Stomach (tissue), 9 donors: ENCODE results near the gene GRIA1. TPM values are rescaled to one million over a fixed set of nuclear protein-coding genes. Genes with fewer than 3 reads are reported as not detected.

Source experiments
- DNase-seq, 2 donors: peaks; one replicate each; pipeline versions ENCODE4 v3.0.0 to v3.0.0-alpha.2; 2013 to 2019
- H3K27ac ChIP-seq, 5 donors: fragments of 200-600 bp in 4 of 5; sonication (generic) in 4 of 5; one replicate each; pipeline ENCODE4 v1.5.1; 2013 to 2019; ENCODE audit warnings: mild to moderate bottlenecking in 1 of 5, moderate library complexity in 1 of 5
- H3K27me3 ChIP-seq, 3 donors: fragments of 200-600 bp; sonication (generic); one replicate each; pipeline ENCODE4 v1.5.1; 2017 to 2019; ENCODE audit warnings: mixed run types in 1 of 3
- H3K36me3 ChIP-seq, 4 donors: fragments of 200-600 bp; sonication (generic); 1 replicate in 3 of 4; 2 replicates in 1 of 4; pipeline ENCODE4 v1.5.1; 2016 to 2019
- H3K4me1 ChIP-seq, 4 donors: fragments of 200-600 bp; sonication (generic); one replicate each; pipeline ENCODE4 v1.5.1; 2016 to 2019
- H3K4me3 ChIP-seq, 4 donors: fragments of 200-600 bp; sonication (generic) in 3 of 4; one replicate each; pipeline ENCODE4 v1.5.1; 2016 to 2019; ENCODE audit warnings: mild to moderate bottlenecking in 1 of 4
- H3K9me3 ChIP-seq, 4 donors: fragments of 200-600 bp; sonication (generic); one replicate each; pipeline ENCODE4 v1.5.1; 2016 to 2019
- EP300 ChIP-seq: sonication (generic); formaldehyde crosslinking; IDR thresholded peaks from one replicate; pipeline ENCODE4 v1.6.1; 2017; ENCODE audit warnings: antibody characterized with exemption
- POLR2A ChIP-seq, 4 donors: fragments of 450-650 bp; IDR thresholded peaks; one replicate each; pipeline ENCODE4 v1.6.1; 2016; ENCODE audit warnings: antibody characterized with exemption in 4 of 4, control low read depth in 2 of 4, mild to moderate bottlenecking in 1 of 4, moderate library complexity in 1 of 4
- POLR2AphosphoS5 ChIP-seq, 3 donors: sonication (generic); formaldehyde crosslinking; IDR thresholded peaks; one replicate each; pipeline ENCODE4 v1.6.1; 2016; ENCODE audit warnings: antibody characterized with exemption in 3 of 3
- WGBS, 5 donors: extraction: QIAGEN DNeasy Blood & Tissue Kit in 3 of 5; methylation state at CpG; one replicate each; pipeline versions ENCODE4 v1.1.5 to v1.1.7; 2013 to 2018; 5-methylcytosine and 5-hydroxymethylcytosine counted together
- intact Hi-C: fragments of 100-400 bp; cut with DNase I; formaldehyde crosslinking; loops from one replicate; pipeline ENCODE4 v1.15.1; 2023; ENCODE audit warnings: low total_unique reads
- polyA plus RNA-seq, 3 donors: library from polyadenylated mRNA; stranded (reverse); fragments of 200-250 nt; gene quantifications; one replicate each; pipeline ENCODE4 v1.2.3, GENCODE V29; 2013
- total RNA-seq, 5 donors: library from RNA; depleted of rRNA; stranded (reverse); fragments of >200 nt; gene quantifications; one replicate each; pipeline versions ENCODE4 v1.1.0 to v1.2.3, GENCODE V29; 2014 to 2016
- TF ChIP-seq, protein P1 (sequence below), 7 experiments: fragments of 450-650 bp in 4 of 7; fragments of 200-600 bp in 3 of 7; sonication (generic) in 3 of 7; IDR thresholded peaks; one replicate each; pipeline ENCODE4 v1.5.1; 2016 to 2019; ENCODE audit warnings: antibody characterized with exemption in 7 of 7, control low read depth in 2 of 7, mild to moderate bottlenecking in 1 of 7
- donor health status: healthy with polysubstance abuse.
- donor health status: Bipolar disorder and iron deficiency.
- donor health status: healthy.

Gene GRIA1
- total and polyA plus RNA-seq, 8 donors: 0.03 to 2.6 (median 0.29) TPM; not detected in 3

DNA sequence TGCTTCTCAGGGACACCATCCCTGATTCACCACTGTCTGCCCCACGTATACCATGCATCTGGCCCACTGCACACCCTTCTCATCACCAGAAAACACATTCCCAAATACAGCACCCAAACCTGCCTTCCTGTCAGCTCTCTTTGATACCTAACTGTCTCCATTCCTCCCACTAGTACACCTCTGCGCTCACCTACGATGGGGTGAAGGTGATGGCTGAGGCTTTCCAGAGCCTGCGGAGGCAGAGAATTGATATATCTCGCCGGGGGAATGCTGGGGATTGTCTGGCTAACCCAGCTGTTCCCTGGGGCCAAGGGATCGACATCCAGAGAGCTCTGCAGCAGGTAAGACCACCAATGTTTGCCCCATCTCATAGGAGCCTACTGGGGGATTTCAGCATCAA, 186.4 kb downstream of the GRIA1 start:
- H3K36me3 ChIP-seq: no peaks in the 10 kb centered on the region
- intact Hi-C loops: no loop called here
- H3K4me3 ChIP-seq: no peak overlapping the region
- no peak for DNase-seq
- no peak overlapping the region for H3K27ac ChIP-seq
- H3K9me3 ChIP-seq: no peaks in the 10 kb centered on the region
- H3K27me3 ChIP-seq: no peaks in the 10 kb centered on the region
- TF ChIP-seq POLR2A (IDR thresholded peaks at IDR 0.05) (no peak), EP300 (no peak), POLR2AphosphoS5 (IDR thresholded peaks at IDR 0.05) (no peak)
- TF ChIP-seq, protein P1, sequence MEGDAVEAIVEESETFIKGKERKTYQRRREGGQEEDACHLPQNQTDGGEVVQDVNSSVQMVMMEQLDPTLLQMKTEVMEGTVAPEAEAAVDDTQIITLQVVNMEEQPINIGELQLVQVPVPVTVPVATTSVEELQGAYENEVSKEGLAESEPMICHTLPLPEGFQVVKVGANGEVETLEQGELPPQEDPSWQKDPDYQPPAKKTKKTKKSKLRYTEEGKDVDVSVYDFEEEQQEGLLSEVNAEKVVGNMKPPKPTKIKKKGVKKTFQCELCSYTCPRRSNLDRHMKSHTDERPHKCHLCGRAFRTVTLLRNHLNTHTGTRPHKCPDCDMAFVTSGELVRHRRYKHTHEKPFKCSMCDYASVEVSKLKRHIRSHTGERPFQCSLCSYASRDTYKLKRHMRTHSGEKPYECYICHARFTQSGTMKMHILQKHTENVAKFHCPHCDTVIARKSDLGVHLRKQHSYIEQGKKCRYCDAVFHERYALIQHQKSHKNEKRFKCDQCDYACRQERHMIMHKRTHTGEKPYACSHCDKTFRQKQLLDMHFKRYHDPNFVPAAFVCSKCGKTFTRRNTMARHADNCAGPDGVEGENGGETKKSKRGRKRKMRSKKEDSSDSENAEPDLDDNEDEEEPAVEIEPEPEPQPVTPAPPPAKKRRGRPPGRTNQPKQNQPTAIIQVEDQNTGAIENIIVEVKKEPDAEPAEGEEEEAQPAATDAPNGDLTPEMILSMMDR (IDR thresholded peaks at IDR 0.05): no peak
- 67 to 79% (median 75%) methylated on average over 7 of the region's 7 CpGs for WGBS, 5 donors
- no peaks in the 10 kb centered on the region for H3K4me1 ChIP-seq

DNA sequence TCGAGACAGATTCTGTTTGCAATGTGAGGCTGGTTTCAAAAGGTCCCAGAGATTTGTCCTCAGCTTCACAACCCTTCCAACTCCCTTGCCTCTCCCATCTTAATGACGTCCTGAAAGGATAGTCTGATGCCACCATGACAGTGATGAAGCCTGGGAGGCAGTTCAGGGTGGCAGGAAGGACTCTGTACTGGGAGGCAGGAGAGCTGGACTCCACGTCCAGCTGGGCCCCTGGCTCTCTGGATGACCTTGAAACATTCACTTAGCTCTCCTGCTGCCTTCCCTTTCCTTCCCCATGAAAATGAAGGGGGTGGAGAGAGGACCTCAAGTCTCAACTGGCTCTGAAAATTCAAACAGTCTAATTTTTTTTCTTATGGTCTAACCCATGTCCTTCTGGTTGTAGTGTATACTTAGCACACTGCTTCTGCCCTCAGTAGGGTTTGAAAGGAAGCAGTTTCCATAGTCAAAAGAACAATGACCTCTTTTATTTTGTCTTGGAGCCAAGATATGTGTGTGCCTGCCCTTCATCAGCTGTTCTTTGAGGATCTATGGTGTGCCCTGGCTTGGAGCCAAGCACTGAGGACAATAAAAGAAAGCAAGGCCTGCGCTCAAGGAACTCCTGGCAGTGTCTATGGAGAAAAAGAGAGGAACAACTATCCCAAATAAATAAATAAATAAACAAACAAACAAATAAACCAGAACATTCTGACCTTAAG, 188.3 kb downstream of the GRIA1 start:
- H3K9me3 ChIP-seq: no peaks in the 10 kb centered on the region
- WGBS, 5 donors: 25 to 48% (median 34%) methylated on average over 4 of the region's 4 CpGs
- H3K36me3 ChIP-seq: no peaks in the 10 kb centered on the region
- intact Hi-C loops: no loop called here
- no peaks in the 10 kb centered on the region for H3K4me1 ChIP-seq
- H3K27ac ChIP-seq: no peak overlapping the region
- TF ChIP-seq, protein P1 (IDR thresholded peaks at IDR 0.05): no peak
- no peak for TF ChIP-seq POLR2AphosphoS5 (IDR thresholded peaks at IDR 0.05)
- no peak for TF ChIP-seq POLR2A (IDR thresholded peaks at IDR 0.05)
- TF ChIP-seq EP300: no peak
- DNase-seq: peak in 1 of 2 donors; percentile 16
- H3K27me3 ChIP-seq: no peaks in the 10 kb centered on the region
- H3K4me3 ChIP-seq: no peak overlapping the region

DNA sequence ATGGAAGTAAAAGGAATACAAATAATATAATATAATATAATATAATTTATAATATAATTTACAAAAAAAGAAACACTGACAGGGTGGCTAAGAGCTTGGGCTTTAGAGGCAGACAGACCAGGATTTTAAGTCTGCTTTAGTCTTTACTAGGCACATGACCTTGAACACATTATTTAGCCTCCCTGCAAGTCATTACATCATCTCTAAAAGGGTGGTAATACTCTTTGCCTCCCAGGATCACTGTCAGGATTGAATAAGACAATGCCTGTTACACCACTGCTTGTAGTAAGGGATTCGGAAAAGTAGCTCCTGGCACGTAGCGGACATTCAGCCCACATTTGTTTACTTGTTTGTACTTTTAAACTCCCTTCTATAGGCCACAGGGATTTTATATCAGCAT, 199.8 kb downstream of the GRIA1 start:
- intact Hi-C loops: no loop called here
- no peak overlapping the region for H3K4me3 ChIP-seq
- TF ChIP-seq POLR2AphosphoS5 (IDR thresholded peaks at IDR 0.05) (no peak), POLR2A (IDR thresholded peaks at IDR 0.05) (no peak), EP300 (no peak)
- TF ChIP-seq, protein P1 (IDR thresholded peaks at IDR 0.05): no peak
- no peaks in the 10 kb centered on the region for H3K36me3 ChIP-seq
- WGBS, 5 donors: 74 to 89% (median 84%) methylated on average over 3 of the region's 3 CpGs
- no peaks in the 10 kb centered on the region for H3K27me3 ChIP-seq
- H3K4me1 ChIP-seq: no peaks in the 10 kb centered on the region
- H3K27ac ChIP-seq: no peak overlapping the region
- no peaks in the 10 kb centered on the region for H3K9me3 ChIP-seq
- DNase-seq: no peak

DNA sequence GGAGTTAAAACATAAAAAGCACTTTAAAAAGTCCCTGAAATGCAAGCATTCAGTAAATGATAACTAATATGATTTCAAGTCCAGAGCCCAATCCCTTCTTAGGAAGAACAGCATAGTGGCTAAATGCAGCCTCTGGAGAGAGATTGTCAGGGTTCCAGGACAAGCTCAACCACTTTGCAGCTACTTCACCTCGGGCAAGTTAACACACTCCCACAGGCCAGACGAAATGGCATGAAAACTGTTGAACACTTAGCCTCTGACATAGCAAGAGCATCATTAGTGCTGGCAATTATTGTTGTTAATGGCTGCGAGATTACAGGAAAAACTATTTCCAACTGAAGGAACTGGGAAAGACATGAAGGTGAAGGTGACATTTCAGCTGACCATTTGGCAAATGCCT, 205.8 kb downstream of the GRIA1 start:
- H3K9me3 ChIP-seq: no peaks in the 10 kb centered on the region
- intact Hi-C loops: no loop called here
- H3K27me3 ChIP-seq: no peaks in the 10 kb centered on the region
- no peaks in the 10 kb centered on the region for H3K36me3 ChIP-seq
- WGBS, 5 donors: 63 to 73% (median 64%) methylated on average over 3 of the region's 3 CpGs
- no peak overlapping the region for H3K27ac ChIP-seq
- no peak overlapping the region for H3K4me3 ChIP-seq
- TF ChIP-seq POLR2A (IDR thresholded peaks at IDR 0.05) (no peak), POLR2AphosphoS5 (IDR thresholded peaks at IDR 0.05) (no peak), EP300 (no peak)
- TF ChIP-seq, protein P1 (IDR thresholded peaks at IDR 0.05): no peak
- H3K4me1 ChIP-seq: no peaks in the 10 kb centered on the region
- no peak for DNase-seq
